Activated effector memory CD4-positive, alpha-beta T cell treated with Interleukin-2 at 50 U/mL for 16 hours (primary cell): ENCODE results near the gene P2RY11.

ENCODE experiments used
- DNase-seq: peaks from one replicate; pipeline ENCODE4 v3.0.0-alpha.2; 2020

The P2RY11 gene, protein sequence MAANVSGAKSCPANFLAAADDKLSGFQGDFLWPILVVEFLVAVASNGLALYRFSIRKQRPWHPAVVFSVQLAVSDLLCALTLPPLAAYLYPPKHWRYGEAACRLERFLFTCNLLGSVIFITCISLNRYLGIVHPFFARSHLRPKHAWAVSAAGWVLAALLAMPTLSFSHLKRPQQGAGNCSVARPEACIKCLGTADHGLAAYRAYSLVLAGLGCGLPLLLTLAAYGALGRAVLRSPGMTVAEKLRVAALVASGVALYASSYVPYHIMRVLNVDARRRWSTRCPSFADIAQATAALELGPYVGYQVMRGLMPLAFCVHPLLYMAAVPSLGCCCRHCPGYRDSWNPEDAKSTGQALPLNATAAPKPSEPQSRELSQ

GRCh38 chr19:10111405-10111811, at the start of gene P2RY11:
Gene P2RY11, plus strand, starts transcription at chr19:10111693. Its CDS starts 29 bp downstream, at chr19:10111722.
- DNase-seq: peak; percentile 7

DNA sequence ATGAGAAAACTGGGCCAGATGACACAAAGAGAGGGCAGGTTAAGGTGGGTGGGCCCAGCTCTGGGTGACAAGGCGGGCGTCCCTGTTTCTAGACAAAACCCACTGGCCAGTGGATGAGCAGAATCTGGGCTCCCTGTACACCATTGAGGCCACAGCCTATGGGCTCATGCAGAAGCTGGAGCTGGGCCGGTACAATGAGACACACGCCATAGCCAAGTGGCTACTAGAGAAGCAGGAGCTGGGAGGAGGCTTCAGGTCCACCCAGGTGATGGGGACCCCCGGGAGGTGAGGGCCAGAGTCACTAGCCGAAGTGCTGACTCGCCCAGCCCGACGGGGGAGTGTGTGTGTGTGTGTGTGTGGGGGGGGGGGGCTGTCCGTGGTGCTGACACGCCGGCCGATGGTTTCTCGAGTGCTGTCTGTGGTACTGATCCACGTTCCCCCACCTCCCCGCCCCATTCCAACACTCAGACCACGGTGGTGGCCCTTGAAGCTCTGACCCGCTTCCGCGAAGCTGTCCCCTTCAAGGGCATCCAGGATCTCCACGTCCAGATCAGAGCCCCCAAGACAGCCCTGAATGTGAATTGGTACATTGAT, 49.7 kb upstream of the P2RY11 start:
- DNase-seq: no peak

GRCh38 chr19:10068205-10068604, 43.3 kb upstream of the P2RY11 start:
- DNase-seq: no peak

- no peak for DNase-seq
Observed at GRCh38 chr19:10069046-10069445, 42.4 kb upstream of the P2RY11 start.

- DNase-seq: no peak
Observed at GRCh38 chr19:10070730-10071446, 40.6 kb upstream of the P2RY11 start.

DNA sequence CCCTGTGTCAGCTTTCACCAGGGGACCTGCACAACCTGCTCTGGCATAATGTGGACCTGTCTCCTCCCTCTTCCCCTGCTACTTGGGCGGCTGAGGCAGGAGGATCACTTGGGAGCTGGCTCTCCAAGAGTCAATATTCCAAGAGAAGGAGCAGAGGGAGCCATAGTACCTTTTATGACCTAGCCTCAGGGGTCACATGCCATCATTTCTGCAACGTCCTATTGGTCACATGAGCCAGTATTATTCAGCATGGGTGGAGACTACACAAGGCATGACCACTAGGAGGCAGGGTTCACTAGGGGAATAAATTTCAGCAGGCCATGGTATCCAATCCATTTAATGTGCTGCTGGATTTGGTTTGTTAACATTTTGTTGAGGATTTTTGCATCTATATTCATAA, 37.3 kb upstream of the P2RY11 start:
- peak; percentile 24 for DNase-seq

DNA sequence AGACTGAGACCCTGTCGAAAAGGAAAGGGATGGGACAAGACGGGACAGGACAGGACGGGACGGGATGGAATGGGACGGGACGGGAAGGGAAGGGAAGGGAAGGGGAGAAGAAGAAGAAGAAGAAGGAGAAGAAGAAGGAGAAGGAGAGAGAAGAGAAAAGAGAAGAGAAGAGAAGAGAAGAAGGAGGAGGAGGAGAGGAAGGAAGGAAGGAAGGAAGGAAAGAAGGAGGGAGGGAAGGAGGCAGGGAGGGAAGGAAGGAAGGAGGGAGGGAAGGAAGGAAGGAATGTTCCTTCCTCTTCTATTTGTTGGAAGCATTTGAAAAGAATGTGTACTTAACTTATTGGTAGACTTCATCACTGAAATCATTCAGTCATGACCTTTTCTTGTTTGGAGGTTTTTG, 35.0 kb upstream of the P2RY11 start:
- DNase-seq: no peak

DNA sequence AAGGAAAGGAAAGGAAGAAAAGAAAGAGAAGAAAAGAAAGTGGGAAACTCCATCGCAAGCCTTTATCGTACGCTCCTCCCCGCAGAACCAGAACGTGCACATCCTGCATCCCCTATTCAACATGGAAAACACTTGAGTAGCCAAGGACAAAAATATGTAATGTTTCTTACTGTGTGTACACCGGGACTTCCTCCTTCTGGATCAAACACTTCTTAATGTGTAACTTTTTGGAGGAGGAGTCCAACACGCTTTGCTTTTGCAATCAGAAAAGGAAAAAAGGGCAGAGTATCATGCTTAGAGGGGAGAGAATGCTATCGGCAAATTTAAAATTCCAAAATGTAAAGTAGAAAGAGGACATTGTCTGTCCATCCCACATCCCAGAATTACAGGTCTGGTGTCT, 33.2 kb upstream of the P2RY11 start:
- DNase-seq: no peak

DNA sequence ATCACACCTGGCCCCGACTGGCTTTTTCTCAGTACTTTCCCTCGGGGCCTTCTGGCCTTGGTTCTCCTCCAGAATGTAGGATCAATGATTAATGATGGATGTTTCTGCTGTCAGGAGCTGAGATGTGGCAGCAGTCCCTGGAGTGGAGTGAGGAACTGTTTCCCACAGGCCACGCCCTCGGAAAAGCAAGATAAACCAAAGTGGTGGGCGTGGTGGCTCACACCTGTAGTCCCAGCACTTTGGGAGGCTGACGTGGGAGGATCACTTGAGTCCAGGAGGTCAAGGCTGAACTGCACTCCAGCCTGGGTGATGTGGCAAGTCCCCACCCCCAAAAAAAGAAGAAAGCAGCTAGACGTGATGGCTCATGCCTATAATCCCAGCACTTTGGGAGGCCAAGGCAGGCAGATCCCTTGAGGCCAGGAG, 32.5 kb upstream of the P2RY11 start:
- DNase-seq: no peak

DNA sequence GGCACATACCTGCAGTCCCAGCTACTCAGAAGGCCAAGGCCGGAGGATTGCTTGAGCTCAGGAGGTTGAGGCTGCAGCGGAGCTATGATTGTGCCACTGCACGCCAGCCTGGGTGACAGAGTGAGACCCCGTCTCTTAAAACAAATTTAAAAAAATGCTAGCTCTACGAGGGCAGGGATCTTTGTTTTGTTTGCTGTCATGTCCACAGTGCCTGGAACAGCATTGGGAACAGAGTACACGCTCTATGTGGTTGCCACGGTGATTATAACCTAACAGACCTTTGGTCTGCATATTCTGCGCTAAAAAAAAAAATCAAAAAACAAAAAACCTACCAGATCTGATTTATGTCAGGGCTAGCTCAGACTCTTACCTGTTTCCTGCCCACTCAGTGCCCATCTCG, 27.6 kb upstream of the P2RY11 start:
- no peak for DNase-seq

GRCh38 chr19:10084803-10085202, 26.7 kb upstream of the P2RY11 start:
- no peak for DNase-seq

DNA sequence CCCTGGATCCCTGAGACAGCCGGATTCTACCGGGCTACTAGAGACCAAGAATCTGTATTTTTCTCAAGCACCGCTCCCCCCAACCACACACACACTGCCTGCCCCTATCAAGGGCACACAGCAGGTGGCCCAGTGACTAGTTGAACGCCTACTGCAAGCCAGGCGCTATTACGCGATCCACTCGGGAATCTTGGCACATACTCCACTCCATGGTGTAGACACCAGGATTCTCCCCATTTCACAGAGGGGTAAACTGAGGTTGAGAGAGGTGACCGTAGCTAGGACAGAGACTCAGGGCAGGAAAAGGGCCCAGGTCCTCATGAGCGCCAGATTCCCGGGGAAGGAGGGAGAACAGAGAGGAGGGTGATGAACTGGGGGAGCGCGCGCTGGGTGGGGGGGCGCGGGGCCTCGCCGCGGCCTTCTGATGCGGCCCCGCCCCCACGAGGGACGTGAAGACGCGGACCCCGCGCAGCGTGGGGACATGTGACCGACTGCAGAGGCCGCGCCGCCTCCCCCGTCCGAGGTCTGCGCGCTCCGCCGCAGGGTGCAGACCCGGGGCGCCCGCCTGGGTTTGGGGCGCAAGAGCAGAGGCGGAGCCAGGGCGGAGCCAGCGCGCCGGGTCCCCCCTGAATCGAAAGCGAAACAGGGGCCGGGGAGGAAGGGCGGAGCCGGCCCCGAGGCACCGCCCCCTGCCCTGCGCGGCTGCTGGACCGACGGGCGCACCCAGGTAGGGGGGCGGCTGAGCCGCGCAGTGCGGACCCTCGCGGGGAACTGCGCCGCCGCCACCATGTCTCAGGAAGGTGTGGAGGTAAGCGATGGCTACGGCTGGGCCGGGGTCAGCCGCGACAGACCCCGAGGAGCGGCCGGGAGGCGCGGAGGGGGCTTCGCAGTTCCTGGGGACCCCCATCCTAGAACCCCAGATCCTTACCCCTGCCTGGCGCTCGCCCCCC, 25.6 kb upstream of the P2RY11 start, which contains the start of gene SHFL:
Gene SHFL, plus strand, starts transcription at position 677 of the 950 bp plus-strand sequence. Its CDS starts 111 bp downstream, at position 788.
- DNase-seq: peak; percentile 78

DNA sequence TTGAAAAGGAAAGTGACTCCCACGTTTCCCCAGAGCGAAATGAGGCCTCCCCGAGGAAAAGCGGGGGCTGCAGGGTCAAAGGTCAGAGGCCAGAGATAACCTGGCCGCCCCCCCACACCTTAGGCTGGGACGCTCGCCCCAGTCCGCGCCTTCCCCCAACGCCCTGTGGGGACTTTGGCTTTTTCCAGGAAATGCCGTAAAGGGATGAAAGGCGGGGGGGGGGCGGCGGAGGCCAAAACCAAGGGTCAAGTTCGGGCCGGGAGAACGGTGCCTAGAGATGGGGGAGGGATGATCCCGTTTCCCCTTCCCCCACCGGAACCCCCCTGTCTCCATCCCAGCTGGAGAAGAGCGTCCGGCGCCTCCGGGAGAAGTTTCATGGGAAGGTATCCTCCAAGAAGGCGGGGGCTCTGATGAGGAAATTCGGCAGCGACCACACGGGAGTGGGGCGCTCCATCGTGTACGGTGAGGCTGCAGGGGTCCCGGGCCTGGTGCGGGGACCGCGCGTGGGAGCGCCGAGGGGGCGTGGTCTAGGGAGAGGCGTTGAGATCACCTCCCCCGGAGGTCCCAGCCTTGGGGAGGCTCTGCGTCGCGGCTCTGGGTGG, 24.8 kb upstream of the P2RY11 start:
- no peak for DNase-seq

DNA sequence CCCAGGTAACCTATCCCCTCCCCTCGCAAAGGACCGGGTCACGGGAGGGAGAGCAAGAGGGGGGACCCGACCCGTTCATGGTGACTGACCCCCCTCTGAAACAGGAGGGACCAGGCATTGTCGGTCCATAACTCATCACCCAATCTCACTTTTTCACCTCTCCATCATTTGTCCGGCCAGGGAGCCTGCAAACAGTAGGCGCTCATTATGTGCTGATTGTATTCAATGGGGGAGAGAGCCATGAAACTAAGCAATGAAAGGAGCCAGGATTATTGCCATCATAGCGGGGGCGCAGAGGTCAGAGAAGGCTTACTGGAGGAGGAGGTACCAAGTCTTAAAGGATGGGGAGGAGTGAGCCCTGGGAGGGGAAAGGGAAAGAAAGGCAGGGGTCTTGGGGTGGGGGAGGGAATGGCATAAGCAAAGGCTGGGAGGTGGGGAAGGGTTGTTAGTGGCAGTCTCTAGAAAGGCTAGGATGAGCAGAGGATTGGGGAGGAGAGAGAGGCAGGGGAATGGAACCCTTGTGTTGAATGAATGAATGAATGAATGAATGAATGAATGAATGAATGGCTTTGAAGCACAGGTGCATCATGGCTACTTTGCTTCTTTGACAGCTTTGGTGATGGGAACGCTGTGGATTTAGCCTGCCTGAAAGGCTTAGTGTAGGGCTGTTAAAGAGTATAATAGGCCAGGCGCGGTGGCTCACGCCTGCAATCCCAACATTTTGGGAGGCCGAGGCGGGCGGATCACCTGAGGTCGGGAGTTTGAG, 24.0 kb upstream of the P2RY11 start:
- no peak for DNase-seq

GRCh38 chr19:10088949-10089554, 22.4 kb upstream of the P2RY11 start:
- no peak for DNase-seq

GRCh38 chr19:10089801-10090375, 21.6 kb upstream of the P2RY11 start:
- no peak for DNase-seq

- no peak for DNase-seq
Observed at GRCh38 chr19:10091370-10091687, 20.2 kb upstream of the P2RY11 start.

DNA sequence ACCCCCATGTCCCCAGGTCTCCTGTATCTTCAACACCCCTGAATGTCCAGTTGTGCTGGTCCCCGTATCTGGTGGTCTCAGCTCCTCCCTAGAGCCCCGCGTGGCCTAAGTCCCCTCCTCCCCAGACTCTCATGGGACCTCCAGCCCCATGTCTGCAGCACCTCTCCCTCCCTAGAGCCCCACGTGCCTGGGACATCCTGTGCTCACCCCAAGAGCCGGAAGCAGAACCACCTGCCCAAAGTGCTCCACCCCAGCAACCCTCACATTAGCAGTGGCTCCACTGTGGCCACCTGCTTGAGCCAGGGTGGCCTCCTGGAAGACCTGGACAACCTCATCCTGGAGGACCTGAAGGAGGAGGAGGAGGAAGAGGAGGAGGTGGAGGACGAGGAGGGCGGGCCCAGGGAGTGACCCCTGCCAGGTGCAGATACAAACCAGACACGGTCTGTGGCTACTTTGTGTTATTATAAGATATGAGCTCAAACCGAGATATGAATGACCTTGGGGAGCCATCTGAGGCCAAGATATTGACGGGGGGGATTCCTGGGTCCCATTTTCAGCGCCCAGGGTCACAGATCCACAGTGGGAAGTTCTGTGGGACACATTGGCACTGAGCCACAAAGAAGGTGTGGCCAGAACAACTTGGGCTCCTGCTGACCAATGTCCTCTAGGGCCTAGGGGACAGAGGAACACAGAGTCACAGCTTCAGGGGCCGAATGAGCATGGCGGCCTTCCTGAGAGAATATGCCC, 19.4 kb upstream of the P2RY11 start:
- no peak for DNase-seq

DNA sequence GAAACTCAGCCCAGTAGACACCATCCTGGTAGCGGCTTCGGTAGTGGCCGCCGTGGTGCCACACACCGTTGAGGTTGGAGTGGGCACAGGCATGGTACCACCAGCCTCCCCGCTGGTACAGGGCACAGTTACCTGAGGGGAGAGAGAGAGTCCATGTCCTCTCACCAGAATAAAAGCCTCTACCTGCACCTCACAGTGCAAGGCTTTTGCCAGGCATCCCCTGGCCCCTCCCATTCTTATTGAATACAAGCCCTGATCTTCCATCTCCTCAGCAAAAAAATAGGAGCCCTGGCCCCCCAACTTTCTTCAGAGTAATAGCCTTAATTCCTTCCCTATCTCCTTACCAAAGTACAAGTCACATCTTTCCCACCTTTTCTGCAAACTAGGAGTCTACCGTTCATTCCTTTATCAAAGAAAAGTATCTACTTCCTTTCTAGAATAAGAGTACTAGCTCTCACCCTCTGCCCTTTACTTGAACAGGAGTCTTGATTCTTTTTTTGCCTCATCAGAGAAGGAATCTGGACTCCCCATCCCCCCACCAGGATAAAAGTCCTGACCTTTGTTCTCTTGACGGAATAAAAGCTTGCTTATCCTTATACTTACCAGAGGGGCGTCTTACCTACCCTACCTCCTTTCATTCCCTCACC, 18.7 kb upstream of the P2RY11 start:
- DNase-seq: no peak
